ENCODE data around the gene GGA1. TPM values are rescaled to one million over a fixed set of nuclear protein-coding genes. Genes with fewer than 3 reads are reported as not detected.
"Not testable (repeated sequence)": the region's sequence is repeated elsewhere in the genome, so short reads cannot be mapped to it uniquely, and the experiment has no call there.

The GGA1 gene
- total RNA-seq, 2 donors from 2014 or later, result 43.9 to 146 TPM

GRCh38 chr22:37588546-37589215 is 20.0 kb upstream of the GGA1 start:
- H3K4me1 ChIP-seq (replicated peaks), result no peaks in the 10 kb centered on the region
- no peak for DNase-seq (ENCODE audit: low spot score)
- H3K27me3 ChIP-seq (replicated peaks; ENCODE audit: insufficient read depth), result no peaks in the 10 kb centered on the region
- intact Hi-C loops (cut with DNase I), result no loop called here
- no peaks in the 10 kb centered on the region for H3K36me3 ChIP-seq
- H3K27ac ChIP-seq, result no peak overlapping the region
- no peak overlapping the region for H3K4me3 ChIP-seq
- 61% methylated on average over 11 of the region's 11 CpGs for WGBS
- H3K9me3 ChIP-seq, result no peaks in the 10 kb centered on the region
- TF ChIP-seq CTCF (IDR thresholded peaks at IDR 0.05) (no peak), POLR2AphosphoS5 (IDR thresholded peaks at IDR 0.05) (no peak), POLR2A (IDR thresholded peaks at IDR 0.05) (no peak)

DNA sequence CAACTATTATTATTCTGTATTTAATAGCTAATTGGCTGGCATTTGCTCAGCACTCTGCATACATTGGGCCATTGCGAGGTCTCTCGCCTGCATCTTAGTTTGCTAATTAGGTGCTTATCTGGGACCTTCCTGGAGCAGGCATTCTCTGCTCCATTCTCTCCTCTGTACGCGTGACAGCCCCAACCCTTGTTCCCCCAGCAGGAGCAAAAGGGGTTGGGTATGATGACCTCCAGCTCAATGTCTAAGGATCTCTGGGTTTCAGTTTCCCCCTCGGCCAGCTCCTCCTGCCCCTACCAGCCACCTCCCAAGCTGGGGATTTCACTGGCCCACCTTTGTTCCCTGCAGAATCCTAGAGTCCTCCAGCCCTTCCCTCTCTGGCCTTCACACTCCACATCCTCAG is 19.0 kb upstream of the GGA1 start:
- WGBS, result 86% methylated on average over 5 of the region's 5 CpGs
- Histone ChIP-seq H3K9me3 (no peaks in the 10 kb centered on the region), H3K27me3 (replicated peaks; ENCODE audit: insufficient read depth) (no peaks in the 10 kb centered on the region), H3K27ac (no peak overlapping the region), H3K4me3 (no peak overlapping the region), H3K36me3 (no peaks in the 10 kb centered on the region), H3K4me1 (replicated peaks) (no peaks in the 10 kb centered on the region)
- intact Hi-C loops (cut with DNase I), result loop anchor here (10.0 kb wide), 1 partner anchor 55 kb away; no protein-coding TSS in a partner anchor
- DNase-seq (ENCODE audit: low spot score), result no peak
- TF ChIP-seq CTCF (IDR thresholded peaks at IDR 0.05) (no peak), POLR2A (IDR thresholded peaks at IDR 0.05) (no peak), POLR2AphosphoS5 (IDR thresholded peaks at IDR 0.05) (no peak)

- DNase-seq (ENCODE audit: low spot score); H3K4me1 ChIP-seq (replicated peaks); H3K27ac ChIP-seq; H3K4me3 ChIP-seq; H3K9me3 ChIP-seq; H3K27me3 ChIP-seq (replicated peaks; ENCODE audit: insufficient read depth); H3K36me3 ChIP-seq: not testable (repeated sequence)
- intact Hi-C loops (cut with DNase I), result loop anchor here (10.0 kb wide), 1 partner anchor 56 kb away; no protein-coding TSS in a partner anchor
- 92% methylated on average over 6 of the region's 6 CpGs for WGBS
Measured at GRCh38 chr22:37591081-37591480, 17.6 kb upstream of the GGA1 start.

DNA sequence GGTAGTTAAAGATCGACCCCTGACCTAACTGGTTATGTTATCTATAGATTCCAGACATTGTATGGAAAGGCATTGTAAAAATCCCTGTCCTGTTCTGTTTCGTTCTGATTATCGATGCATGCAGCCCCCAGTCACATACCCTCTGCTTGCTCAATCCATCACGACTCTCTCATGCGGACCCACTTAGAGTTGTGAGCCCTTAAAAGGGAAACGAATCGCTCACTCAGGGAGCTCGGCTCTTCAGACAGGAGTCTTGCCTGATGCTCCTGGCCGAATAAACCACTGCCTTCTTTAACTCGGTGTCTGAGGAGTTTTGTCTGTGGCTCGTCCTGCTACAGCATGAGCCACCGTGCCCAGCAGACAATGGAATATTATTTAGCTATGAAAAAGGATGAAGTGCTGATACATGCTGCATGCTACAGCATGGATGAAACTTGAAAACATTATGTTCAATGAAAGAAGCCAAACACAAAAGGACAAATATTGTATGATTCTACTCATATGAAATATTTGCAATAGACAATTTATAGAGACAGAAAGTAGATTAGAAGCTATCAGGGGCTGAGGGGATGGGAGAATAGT is 16.7 kb upstream of the GGA1 start:
- no peak overlapping the region for H3K4me3 ChIP-seq
- H3K27ac ChIP-seq, result no peak overlapping the region
- H3K4me1 ChIP-seq (replicated peaks), result no peaks in the 10 kb centered on the region
- no peaks in the 10 kb centered on the region for H3K27me3 ChIP-seq (replicated peaks; ENCODE audit: insufficient read depth)
- 80% methylated on average over 12 of the region's 12 CpGs for WGBS
- H3K9me3 ChIP-seq, result no peaks in the 10 kb centered on the region
- TF ChIP-seq POLR2AphosphoS5 (IDR thresholded peaks at IDR 0.05), result no peak
- no peak for TF ChIP-seq CTCF (IDR thresholded peaks at IDR 0.05)
- TF ChIP-seq POLR2A (IDR thresholded peaks at IDR 0.05), result no peak
- intact Hi-C loops (cut with DNase I), result loop anchor here (10.0 kb wide), 1 partner anchor 57 kb away; no protein-coding TSS in a partner anchor
- no peak for DNase-seq (ENCODE audit: low spot score)
- no peaks in the 10 kb centered on the region for H3K36me3 ChIP-seq

- H3K27me3 ChIP-seq (replicated peaks; ENCODE audit: insufficient read depth), result no peaks in the 10 kb centered on the region
- intact Hi-C loops (cut with DNase I), result loop anchor here (10.0 kb wide), 1 partner anchor 59 kb away; no protein-coding TSS in a partner anchor
- no peaks in the 10 kb centered on the region for H3K4me1 ChIP-seq (replicated peaks)
- H3K4me3 ChIP-seq, result no peak overlapping the region
- H3K27ac ChIP-seq, result no peak overlapping the region
- no peaks in the 10 kb centered on the region for H3K36me3 ChIP-seq
- H3K9me3 ChIP-seq, result no peaks in the 10 kb centered on the region
- DNase-seq (ENCODE audit: low spot score), result no peak
- no peak for TF ChIP-seq CTCF (IDR thresholded peaks at IDR 0.05)
- no peak for TF ChIP-seq POLR2AphosphoS5 (IDR thresholded peaks at IDR 0.05)
- no peak for TF ChIP-seq POLR2A (IDR thresholded peaks at IDR 0.05)
- WGBS, result 89% methylated on average over 5 of the region's 5 CpGs
Measured at GRCh38 chr22:37594237-37594636, 14.4 kb upstream of the GGA1 start.

Data from prostate gland (tissue), 2 donors.